ENCODE data around the gene BCL2. TPM values are rescaled to one million over a fixed set of nuclear protein-coding genes. Genes with fewer than 3 reads are reported as not detected.

Gene BCL2
- total and polyA plus RNA-seq, 9 of the 15 experiments (the other 6 are each of a cell fraction or from before 2014, with no cell fraction given) = 0.10 to 1.1 (median 0.65) TPM

DNA sequence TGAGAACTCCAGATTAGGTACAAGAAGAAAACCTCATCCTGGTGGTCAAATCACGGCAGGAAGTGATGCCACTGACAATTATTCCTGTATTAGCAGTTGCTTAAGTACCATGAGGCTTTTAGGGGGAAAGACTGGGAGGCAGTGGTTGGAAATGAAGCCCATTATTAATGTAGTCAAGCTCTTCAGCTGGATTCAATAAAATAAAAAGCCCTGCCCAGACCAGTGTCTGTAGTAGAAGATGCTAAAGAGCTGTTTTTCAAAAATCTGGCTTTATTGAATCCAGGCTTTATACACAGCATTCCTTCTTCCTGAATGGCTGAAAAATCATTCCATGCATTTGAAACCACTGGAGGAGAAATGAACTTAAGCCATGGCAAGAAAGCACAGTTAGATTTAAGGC, 155.2 kb downstream of the BCL2 start (continued):
- TF ChIP-seq, protein P1, sequence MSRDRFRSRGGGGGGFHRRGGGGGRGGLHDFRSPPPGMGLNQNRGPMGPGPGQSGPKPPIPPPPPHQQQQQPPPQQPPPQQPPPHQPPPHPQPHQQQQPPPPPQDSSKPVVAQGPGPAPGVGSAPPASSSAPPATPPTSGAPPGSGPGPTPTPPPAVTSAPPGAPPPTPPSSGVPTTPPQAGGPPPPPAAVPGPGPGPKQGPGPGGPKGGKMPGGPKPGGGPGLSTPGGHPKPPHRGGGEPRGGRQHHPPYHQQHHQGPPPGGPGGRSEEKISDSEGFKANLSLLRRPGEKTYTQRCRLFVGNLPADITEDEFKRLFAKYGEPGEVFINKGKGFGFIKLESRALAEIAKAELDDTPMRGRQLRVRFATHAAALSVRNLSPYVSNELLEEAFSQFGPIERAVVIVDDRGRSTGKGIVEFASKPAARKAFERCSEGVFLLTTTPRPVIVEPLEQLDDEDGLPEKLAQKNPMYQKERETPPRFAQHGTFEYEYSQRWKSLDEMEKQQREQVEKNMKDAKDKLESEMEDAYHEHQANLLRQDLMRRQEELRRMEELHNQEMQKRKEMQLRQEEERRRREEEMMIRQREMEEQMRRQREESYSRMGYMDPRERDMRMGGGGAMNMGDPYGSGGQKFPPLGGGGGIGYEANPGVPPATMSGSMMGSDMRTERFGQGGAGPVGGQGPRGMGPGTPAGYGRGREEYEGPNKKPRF (IDR thresholded peaks at IDR 0.05; ENCODE audit: low read depth, low read length) = no peak
- TF ChIP-seq THRAP3 (IDR thresholded peaks at IDR 0.05; ENCODE audit: borderline replicate concordance) (no peak), CCNT2 (IDR thresholded peaks at IDR 0.05; ENCODE audit: borderline replicate concordance, extremely low read depth, insufficient read length, low read depth, low read length) (no peak), SAFB (IDR thresholded peaks at IDR 0.05; ENCODE audit: borderline replicate concordance, low read depth, low read length) (no peak), MAFG (tag; conservative IDR thresholded peaks at IDR 0.05) (no peak)

DNA sequence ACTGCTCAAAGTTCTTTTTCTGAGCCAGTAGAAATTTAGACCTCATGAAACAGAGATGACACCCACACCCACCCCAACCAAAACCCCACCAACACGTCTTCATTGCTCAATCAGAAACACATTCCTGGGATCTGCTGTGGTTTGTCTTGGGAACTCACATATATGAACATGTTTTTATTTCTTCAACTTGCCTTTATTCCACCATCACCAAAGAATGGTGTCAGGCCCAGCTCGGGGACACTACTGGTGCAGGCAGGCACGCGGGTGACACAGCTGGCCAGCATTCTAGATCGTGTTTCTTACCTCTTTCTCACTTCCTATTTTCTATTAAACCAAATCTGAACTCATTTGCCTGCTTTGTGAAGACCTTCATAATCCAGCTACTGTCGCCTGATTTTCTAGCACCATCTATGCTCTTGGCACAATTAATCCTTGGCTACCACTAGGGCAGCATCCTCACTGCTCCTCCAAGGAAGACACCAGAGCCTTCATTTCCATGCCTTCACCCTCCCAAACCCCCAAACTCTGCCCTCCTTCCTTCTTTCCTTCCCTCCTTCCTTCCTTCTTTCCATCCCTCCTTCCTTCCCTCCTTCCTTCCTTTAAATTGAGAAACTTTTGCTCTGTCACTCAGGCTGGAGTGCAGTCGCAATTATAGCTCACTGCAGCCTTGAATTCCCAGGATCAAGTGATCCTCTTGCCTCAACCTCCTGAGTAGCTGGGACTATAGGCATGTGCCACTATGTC, 157.1 kb downstream of the BCL2 start:
- in situ Hi-C loops (cut with MboI) (no loop called here), intact Hi-C loops (cut with micrococcal nuclease) (no loop called here)
- H3K79me2 ChIP-seq (ENCODE audit: control insufficient read depth, insufficient read depth, low read length) = no peaks in the 10 kb centered on the region
- no peaks in the 10 kb centered on the region; a peak in 1 of 5 replicates for H3K4me1 ChIP-seq (replicated peaks in 1 of 2; ENCODE audit: control insufficient read depth in 2 of 2, insufficient read depth in 2 of 2, low read length in 2 of 2)
- no peak for FAIRE-seq
- H3K9ac ChIP-seq (ENCODE audit: insufficient read depth in 1 of 2, low read depth in 2 of 2, low read length in 2 of 2) = no peak overlapping the region
- CTCF ChIA-PET (ENCODE audit: low intra/inter-chr PET ratio) = no interaction called here
- no peak overlapping the region for H3K4me3 ChIP-seq
- no TSS peak for BruUV-seq (replicated peaks)
- POLR2A ChIA-PET = no interaction called here
- no peak overlapping the region for H3K4me2 ChIP-seq (ENCODE audit: insufficient read depth, low read length)
- H2AFZ ChIP-seq (ENCODE audit: low read depth, low read length) = no peak overlapping the region
- peaks cover 3 to 19% of the 10 kb centered on the region in 2 experiments; a peak in 3 of 5 replicates for H3K27me3 ChIP-seq (ENCODE audit: control insufficient read depth in 2 of 2, insufficient read depth in 2 of 2, low read length in 2 of 2)
- WGBS (ENCODE audit: insufficient coverage, low coverage, missing lambda C conversion rate) = 3% methylated on average over 5 of the region's 7 CpGs
- no peak for DNase-seq (ENCODE audit: extremely low read depth in 1 of 4, low spot score in 3 of 4)
- no peak overlapping the region for H3K27ac ChIP-seq (ENCODE audit: extremely low read depth, low read depth, low read length)
- H3K36me3 ChIP-seq (ENCODE audit: control insufficient read depth, insufficient read depth, low read length) = no peaks in the 10 kb centered on the region
- ATAC-seq = no peak
- H4K20me1 ChIP-seq (replicated peaks; ENCODE audit: control insufficient read depth, insufficient read depth, low read length) = no peaks in the 10 kb centered on the region
- no peaks in the 10 kb centered on the region for H3K9me1 ChIP-seq (ENCODE audit: control insufficient read depth, insufficient read depth, low read length)
- H3K9me3 ChIP-seq (replicated peaks; ENCODE audit: control insufficient read depth, insufficient read depth, low read depth, low read length) = no peaks in the 10 kb centered on the region
- TF ChIP-seq TCF3 (CRISPR knock-in tag; IDR thresholded peaks at IDR 0.05) = no peak
- no peak for TF ChIP-seq POLR2G (IDR thresholded peaks at IDR 0.05; ENCODE audit: low read depth, low read length)
- TF ChIP-seq RBM34 (IDR thresholded peaks at IDR 0.05; ENCODE audit: borderline replicate concordance, insufficient read depth, low read length) = no peak
- TF ChIP-seq, protein P2, sequence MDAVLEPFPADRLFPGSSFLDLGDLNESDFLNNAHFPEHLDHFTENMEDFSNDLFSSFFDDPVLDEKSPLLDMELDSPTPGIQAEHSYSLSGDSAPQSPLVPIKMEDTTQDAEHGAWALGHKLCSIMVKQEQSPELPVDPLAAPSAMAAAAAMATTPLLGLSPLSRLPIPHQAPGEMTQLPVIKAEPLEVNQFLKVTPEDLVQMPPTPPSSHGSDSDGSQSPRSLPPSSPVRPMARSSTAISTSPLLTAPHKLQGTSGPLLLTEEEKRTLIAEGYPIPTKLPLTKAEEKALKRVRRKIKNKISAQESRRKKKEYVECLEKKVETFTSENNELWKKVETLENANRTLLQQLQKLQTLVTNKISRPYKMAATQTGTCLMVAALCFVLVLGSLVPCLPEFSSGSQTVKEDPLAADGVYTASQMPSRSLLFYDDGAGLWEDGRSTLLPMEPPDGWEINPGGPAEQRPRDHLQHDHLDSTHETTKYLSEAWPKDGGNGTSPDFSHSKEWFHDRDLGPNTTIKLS (IDR thresholded peaks at IDR 0.05; ENCODE audit: borderline replicate concordance, low read depth) = no peak
- TF ChIP-seq SNRNP70 (optimal IDR thresholded peaks at IDR 0.05; ENCODE audit: low read depth, low read length) = no peak
- TF ChIP-seq, protein P3, sequence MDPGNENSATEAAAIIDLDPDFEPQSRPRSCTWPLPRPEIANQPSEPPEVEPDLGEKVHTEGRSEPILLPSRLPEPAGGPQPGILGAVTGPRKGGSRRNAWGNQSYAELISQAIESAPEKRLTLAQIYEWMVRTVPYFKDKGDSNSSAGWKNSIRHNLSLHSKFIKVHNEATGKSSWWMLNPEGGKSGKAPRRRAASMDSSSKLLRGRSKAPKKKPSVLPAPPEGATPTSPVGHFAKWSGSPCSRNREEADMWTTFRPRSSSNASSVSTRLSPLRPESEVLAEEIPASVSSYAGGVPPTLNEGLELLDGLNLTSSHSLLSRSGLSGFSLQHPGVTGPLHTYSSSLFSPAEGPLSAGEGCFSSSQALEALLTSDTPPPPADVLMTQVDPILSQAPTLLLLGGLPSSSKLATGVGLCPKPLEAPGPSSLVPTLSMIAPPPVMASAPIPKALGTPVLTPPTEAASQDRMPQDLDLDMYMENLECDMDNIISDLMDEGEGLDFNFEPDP (CRISPR knock-in tag; IDR thresholded peaks at IDR 0.05) = no peak
- TF ChIP-seq NFIX (CRISPR knock-in tag; IDR thresholded peaks at IDR 0.05; ENCODE audit: low read depth) = no peak
- no peak for TF ChIP-seq MAFG (tag; conservative IDR thresholded peaks at IDR 0.05)
- no peak for TF ChIP-seq ZNF584 (CRISPR knock-in tag; IDR thresholded peaks at IDR 0.05; ENCODE audit: low read depth)

Measured in K562 (cell line).